Progenitor cell of endocrine pancreas (in vitro differentiated cells): ENCODE results near the gene MMP13. TPM values are rescaled to one million over a fixed set of nuclear protein-coding genes. Genes with fewer than 3 reads are reported as not detected.

ENCODE experiments used
- DNase-seq: peaks from one replicate; pipeline ENCODE4 v3.0.0; 2021; ENCODE audit warnings: low spot score; ENCODE audit not compliant: unreplicated experiment
- H3K27ac Mint-ChIP-seq: 2 replicates; pipeline ENCODE4 v1.8.0; 2021; ENCODE audit warnings: mild to moderate bottlenecking, moderate library complexity, mixed read lengths
- H3K27me3 Mint-ChIP-seq: 2 replicates; pipeline ENCODE4 v1.8.0; 2021; ENCODE audit warnings: mixed read lengths
- H3K36me3 Mint-ChIP-seq: 2 replicates; pipeline ENCODE4 v1.8.0; 2022; ENCODE audit warnings: mixed read lengths; ENCODE audit not compliant: insufficient read depth
- H3K4me1 Mint-ChIP-seq: 2 replicates; pipeline ENCODE4 v1.8.0; 2021; ENCODE audit warnings: low read depth, mixed read lengths
- H3K4me3 Mint-ChIP-seq: 2 replicates; pipeline ENCODE4 v1.8.0; 2021; ENCODE audit warnings: low read depth, mild to moderate bottlenecking, moderate library complexity, mixed read lengths
- H3K9me3 Mint-ChIP-seq: 2 replicates; pipeline ENCODE4 v1.8.0; 2021; ENCODE audit warnings: low read depth, mixed read lengths
- CTCF ChIP-seq: fragments of 200-600 bp; sonication (generic); IDR thresholded peaks from one replicate; pipeline ENCODE4 v1.5.0; 2021; ENCODE audit warnings: antibody characterized with exemption, mild to moderate bottlenecking; ENCODE audit not compliant: unreplicated experiment
- total RNA-seq: library from RNA; stranded (reverse); gene quantifications from 2 replicates; pipeline ENCODE4 v1.2.1, GENCODE V29; 2021

MMP13 gene
- total RNA-seq, 1 donor from 2014 or later, result not detected

- Mint-ChIP-seq H3K27me3 (peaks cover 5% of the 10 kb centered on the region), H3K9me3 (no peaks in the 10 kb centered on the region), H3K36me3 (no peaks in the 10 kb centered on the region), H3K4me1 (peaks cover 6% of the 10 kb centered on the region), H3K27ac (no peak overlapping the region), H3K4me3 (no peak overlapping the region)
- no peak for TF ChIP-seq CTCF
- DNase-seq, result no peak
Measured at GRCh38 chr11:102926517-102926916, 29.0 kb downstream of the MMP13 start.

- H3K36me3 Mint-ChIP-seq, result no peaks in the 10 kb centered on the region
- TF ChIP-seq CTCF, result no peak
- peaks cover 6% of the 10 kb centered on the region for H3K4me1 Mint-ChIP-seq
- H3K9me3 Mint-ChIP-seq, result no peaks in the 10 kb centered on the region
- no peak for DNase-seq
- H3K27ac Mint-ChIP-seq, result no peak overlapping the region
- peaks cover under 1% of the 10 kb centered on the region for H3K27me3 Mint-ChIP-seq
- no peak overlapping the region for H3K4me3 Mint-ChIP-seq
Measured at GRCh38 chr11:102925988-102926387, 29.5 kb downstream of the MMP13 start.

GRCh38 chr11:102924851-102925380 lies 30.6 kb downstream of the MMP13 start:
- Mint-ChIP-seq H3K4me3 (no peak overlapping the region), H3K27ac (no peak overlapping the region), H3K27me3 (no peaks in the 10 kb centered on the region), H3K9me3 (no peaks in the 10 kb centered on the region), H3K36me3 (no peaks in the 10 kb centered on the region), H3K4me1 (peaks cover 6% of the 10 kb centered on the region)
- no peak for DNase-seq
- no peak for TF ChIP-seq CTCF

- Mint-ChIP-seq H3K27ac (no peak overlapping the region), H3K27me3 (no peaks in the 10 kb centered on the region), H3K4me3 (no peak overlapping the region), H3K36me3 (no peaks in the 10 kb centered on the region), H3K9me3 (no peaks in the 10 kb centered on the region), H3K4me1 (peaks cover 6% of the 10 kb centered on the region)
- TF ChIP-seq CTCF, result no peak
- no peak for DNase-seq
Measured at GRCh38 chr11:102921587-102922220, 33.8 kb downstream of the MMP13 start.

- H3K9me3 Mint-ChIP-seq, result no peaks in the 10 kb centered on the region
- no peak for TF ChIP-seq CTCF
- H3K4me3 Mint-ChIP-seq, result no peak overlapping the region
- H3K27me3 Mint-ChIP-seq, result no peaks in the 10 kb centered on the region
- DNase-seq, result no peak
- peaks cover 6% of the 10 kb centered on the region for H3K4me1 Mint-ChIP-seq
- H3K36me3 Mint-ChIP-seq, result no peaks in the 10 kb centered on the region
- H3K27ac Mint-ChIP-seq, result no peak overlapping the region
Measured at GRCh38 chr11:102920118-102920684, 35.3 kb downstream of the MMP13 start.
